CD4-positive, alpha-beta T cell treated with Interleukin-6 at 100 ng/mL for 8 hours (primary cell): Measurements from ENCODE around the gene AGAP3.
A peak's percentile ranks its signal among the peaks of the same experiment; 100 is the strongest.

Experiments used
- DNase-seq: peaks from one replicate; pipeline ENCODE4 v3.0.0-alpha.2; 2020; ENCODE audit warnings: mixed read lengths, low spot score

Gene AGAP3

DNA sequence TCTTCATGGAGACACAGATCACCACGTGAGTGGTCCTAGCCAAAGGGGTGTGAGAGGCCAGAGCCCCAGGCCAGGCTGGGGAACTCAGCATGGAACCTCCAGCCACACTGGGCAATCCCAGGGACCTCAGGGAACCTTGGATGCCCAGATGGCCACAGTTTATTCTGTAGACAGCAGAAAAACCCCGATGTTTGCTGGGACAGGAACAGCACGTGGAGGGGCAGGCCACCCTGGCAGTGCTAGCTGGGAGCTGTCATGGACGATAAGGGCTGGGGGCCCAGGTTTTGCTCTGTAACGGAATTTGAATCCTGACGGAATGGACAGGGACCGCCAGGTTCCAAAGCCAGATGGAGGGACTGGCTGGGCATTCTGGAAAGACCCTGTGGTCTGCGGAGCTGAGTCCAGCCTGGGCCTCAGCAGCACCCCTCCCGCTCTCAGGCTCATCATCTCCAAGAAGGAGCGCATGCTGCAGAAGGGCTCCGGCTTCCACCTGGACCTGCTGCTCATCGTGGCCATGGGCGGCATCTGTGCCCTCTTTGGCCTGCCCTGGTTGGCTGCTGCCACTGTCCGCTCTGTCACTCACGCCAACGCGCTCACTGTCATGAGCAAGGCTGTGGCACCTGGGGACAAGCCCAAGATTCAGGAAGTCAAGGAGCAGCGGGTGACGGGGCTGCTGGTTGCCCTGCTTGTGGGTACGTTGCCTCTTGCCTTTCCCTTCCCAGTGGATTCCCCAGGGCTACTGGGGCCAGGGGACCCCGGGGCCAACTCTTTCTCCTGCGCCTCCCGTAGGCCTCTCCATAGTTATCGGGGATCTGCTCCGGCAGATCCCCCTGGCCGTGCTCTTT lies 11.2 kb upstream of the AGAP3 start:
- DNase-seq = no peak

- no peak for DNase-seq
Observed at GRCh38 chr7:151075662-151075971, 10.7 kb upstream of the AGAP3 start.

DNA sequence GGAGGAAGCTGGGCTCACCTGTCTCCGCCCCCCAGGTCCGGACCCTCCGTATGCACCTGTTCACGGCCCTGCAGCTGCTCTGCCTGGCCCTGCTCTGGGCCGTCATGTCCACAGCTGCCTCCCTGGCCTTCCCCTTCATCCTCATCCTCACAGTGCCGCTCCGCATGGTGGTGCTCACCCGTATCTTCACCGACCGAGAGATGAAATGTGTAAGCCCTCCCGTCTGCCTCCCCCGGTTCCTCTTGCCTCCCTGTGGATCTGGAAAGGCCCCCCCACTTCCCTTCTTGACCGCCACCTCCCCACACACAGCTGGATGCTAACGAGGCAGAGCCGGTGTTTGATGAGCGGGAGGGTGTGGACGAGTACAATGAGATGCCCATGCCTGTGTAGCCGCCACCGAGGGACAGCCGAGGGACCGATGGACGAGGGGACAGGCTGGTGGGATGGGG lies 10.3 kb upstream of the AGAP3 start:
- no peak for DNase-seq

GRCh38 chr7:151076863-151077704 lies 9.2 kb upstream of the AGAP3 start:
- DNase-seq = no peak

- no peak for DNase-seq
Observed at GRCh38 chr7:151077705-151078232, 8.5 kb upstream of the AGAP3 start.

- DNase-seq = no peak
Observed at GRCh38 chr7:151078233-151079040, 7.8 kb upstream of the AGAP3 start.

DNA sequence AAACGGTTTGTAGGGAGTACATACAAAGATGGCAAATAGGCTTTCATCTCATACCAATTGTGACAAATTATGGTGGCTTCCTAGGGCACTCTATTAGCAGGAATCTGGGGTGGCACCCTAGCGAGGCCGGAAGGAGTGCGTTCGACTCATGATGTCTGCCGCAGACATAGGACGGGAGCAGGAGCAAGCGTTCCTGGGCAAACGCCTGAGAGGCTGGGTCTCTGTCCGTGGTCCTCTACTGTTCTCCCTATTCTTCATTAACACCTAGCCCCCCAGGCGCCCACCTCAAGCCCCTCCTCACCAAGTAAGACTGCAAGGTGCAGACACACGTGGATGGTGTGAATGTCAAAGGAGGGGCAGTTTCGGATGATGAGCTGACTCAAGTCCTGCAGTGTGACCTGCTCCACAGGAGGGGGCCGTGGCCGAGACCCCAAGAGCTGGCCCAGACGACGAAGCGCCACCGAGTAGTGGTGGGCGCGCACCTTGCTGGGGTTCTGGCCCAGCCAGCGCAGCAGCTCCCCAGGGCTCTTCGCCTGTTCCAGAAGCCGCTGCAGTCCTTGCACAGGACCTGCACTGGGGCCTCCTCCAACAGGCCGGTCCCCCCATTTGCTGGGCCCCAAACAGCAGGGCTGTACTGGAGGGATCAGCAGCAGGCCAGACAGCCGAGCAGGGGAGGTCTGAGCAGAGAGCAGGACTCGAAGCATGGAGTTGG lies 6.9 kb upstream of the AGAP3 start:
- no peak for DNase-seq

GRCh38 chr7:151080067-151080521 lies 6.2 kb upstream of the AGAP3 start:
- DNase-seq = no peak

- DNase-seq = peak; percentile 87
Observed at GRCh38 chr7:151080522-151081169, 5.6 kb upstream of the AGAP3 start, which contains the start of gene FASTK. Gene FASTK (minus strand): TSS chr7:151080809. CDS start chr7:151080766, 43 bp downstream.

- no peak for DNase-seq
Observed at GRCh38 chr7:151081170-151082101, 4.8 kb upstream of the AGAP3 start.

DNA sequence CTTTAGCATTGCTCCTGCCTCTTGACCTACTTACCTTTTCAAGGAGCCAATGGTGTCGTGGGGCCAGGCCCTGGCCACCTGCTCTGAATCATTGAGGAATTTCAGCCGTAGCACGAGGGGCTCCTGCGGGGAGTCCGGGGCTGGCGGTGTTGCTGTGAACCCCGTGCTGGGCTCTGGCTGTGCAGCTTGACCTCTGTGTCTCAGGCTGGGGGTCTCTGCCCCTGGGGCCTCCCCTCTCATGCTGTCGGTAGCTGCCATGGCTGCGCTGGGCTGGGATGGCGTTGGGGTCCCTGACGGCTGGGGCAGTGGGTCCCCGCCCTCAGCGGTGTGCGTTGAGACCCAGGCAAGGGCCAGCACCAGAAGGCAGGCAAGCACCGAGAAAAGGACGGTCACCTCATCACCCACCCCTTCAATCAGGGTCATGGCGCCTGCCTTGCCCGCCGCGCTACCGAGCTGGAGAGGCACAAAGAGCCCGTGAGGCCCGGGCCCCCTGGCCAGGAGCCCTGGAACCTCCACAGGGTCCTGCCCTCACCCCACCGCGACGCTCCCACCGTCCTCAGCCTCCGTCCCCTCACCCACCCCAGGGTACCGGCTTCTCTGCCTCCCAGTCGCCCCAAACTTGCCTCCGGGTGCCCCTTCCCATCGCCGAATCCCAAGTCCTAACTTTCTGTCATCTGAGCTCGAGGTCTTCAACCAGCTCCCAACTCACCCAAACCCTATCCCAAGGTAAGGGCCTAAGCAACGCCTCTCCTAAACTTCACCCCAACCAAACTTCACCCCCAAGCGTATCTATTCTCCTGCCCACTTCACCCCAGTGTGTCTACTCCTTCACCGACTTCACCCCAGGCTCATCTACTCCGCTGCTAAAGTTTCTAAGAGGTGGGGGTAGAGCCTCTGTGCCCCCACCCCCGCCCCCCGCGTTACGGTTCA lies 3.9 kb upstream of the AGAP3 start:
- DNase-seq = no peak

DNA sequence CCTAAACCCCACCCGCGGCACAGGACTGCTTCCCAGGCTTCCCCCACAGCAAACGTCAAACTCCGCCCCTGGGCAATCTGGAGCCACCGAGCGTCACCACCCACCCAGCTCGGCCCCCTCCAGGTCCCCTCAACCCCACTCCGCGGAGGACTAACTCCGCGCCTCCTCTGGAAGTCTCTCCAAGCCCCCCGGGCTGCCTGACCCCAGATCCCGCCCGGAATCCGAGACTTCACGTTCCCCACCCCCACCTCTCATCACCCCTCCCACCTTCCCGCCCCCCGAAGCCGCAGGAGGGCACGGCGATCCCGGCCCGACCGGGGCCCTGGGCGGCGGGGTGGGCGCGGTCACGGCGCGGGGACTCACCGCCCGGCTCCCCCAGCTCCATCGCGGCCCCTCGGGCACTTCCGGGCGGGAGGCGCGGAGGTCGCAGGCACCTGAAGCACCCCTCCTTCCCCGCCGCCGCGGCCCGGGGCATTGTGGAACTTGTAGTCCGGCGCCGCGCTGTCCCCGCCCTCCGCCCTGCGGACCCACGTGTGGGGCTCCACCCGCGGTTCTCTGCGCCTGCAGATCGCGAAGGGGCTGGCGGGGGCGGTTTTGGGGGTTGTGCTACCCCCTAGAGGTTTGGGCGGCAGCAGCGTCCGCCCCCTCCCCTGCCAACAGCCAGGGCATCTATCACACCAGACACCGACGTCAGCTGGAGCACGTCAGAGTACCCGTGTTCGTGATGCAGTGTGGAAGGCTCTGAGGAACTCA lies 3.0 kb upstream of the AGAP3 start, which contains the start of gene TMUB1:
Gene TMUB1 (minus strand): TSS at position 423 of the 753 bp plus-strand sequence. CDS start 930 bp downstream, outside the sequence.
- DNase-seq = peak; percentile 79

DNA sequence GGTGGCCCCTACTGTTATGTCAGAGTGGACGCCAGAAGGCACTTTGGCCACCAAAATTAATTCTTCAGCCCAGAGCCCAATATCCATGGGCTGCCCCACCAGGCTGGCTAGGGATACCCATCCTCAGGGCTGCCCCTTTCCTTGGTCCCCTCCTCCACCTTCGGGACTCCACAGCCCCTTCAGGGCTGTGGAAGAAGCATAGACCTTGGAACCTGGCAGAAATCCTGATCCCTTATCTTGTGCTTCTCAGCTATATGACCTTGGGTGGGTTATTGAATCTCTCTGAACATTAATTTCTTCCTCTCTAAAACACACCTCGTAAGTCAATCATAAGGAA lies 2.5 kb upstream of the AGAP3 start:
- DNase-seq = no peak

DNA sequence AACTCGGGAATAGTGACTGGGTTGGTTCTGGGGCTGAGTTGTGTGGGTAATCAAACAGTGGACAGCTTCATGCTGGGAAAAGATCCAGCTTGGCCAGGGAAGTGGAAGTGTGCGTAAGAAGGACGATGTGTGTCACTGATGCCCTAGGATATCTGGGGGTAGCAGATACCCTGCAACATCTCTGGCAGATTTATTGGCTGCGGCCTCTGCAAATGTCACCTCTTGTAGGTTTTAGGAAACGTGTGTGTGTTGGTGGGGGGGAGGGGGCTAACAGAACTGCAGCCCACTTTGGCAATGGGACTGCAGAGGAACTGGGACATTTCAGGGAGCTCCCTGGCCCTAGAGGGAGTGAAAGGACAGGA lies 965 bp upstream of the AGAP3 start:
- DNase-seq = no peak

DNA sequence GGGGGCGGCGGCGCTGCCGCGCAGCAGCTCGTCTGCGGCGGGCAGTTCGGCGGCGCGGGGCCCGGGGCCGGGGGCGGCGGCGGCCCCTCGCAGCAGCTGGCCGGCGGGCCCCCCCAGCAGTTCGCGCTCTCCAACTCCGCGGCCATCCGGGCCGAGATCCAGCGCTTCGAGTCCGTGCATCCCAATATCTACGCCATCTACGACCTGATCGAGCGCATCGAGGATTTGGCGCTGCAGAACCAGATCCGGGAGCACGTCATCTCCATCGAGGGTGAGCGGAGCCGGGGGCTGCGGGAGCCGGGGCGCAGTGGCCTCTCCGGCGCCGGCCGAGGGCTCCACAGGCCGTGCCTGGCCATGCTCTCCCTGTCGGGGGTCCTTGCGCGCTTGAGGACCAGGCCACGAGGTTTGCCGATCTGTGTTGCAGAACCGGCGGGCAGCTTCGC lies 548 bp downstream of the AGAP3 start:
- no peak for DNase-seq

GRCh38 chr7:151087245-151088018 lies 1.2 kb downstream of the AGAP3 start:
- no peak for DNase-seq
